Esophagus squamous epithelium (tissue), 4 donors: ENCODE results near the gene ADGRB3.

ENCODE experiments used
- CTCF ChIP-seq, 6 experiments: fragments of 450-650 bp in 4 of 6; fragments of 200-600 bp in 2 of 6; sonication (generic) in 2 of 6; IDR thresholded peaks; one replicate each; pipeline ENCODE4 v1.5.1; 2016 to 2019; ENCODE audit warnings: antibody characterized with exemption in 6 of 6, mild to moderate bottlenecking in 4 of 6, moderate library complexity in 4 of 6
- POLR2A ChIP-seq, 4 donors: fragments of 450-650 bp; IDR thresholded peaks; one replicate each; pipeline ENCODE4 v1.6.1; 2017; ENCODE audit warnings: antibody characterized with exemption in 4 of 4, mild to moderate bottlenecking in 4 of 4, moderate library complexity in 3 of 4

- TF ChIP-seq POLR2A (IDR thresholded peaks at IDR 0.05) (no peak), CTCF (IDR thresholded peaks at IDR 0.05) (no peak)
These were observed 91.9 kb downstream of the ADGRB3 start for GRCh38 chr6:68726992-68727391.
